HG03025 (cell line): ENCODE results near the gene SEC11C.
A peak's percentile ranks its signal among the peaks of the same experiment; 100 is the strongest.
"Not testable (repeated sequence)": the region's sequence is repeated elsewhere in the genome, so short reads cannot be mapped to it uniquely, and the experiment has no call there.

Experiments used
- ATAC-seq: cut with Tn5 transposase; IDR thresholded peaks from one replicate; pipeline ENCODE4 v1.9.1; 2021; ENCODE audit warnings: mild to moderate bottlenecking, moderate library complexity; ENCODE audit not compliant: unreplicated experiment, low FRiP score

SEC11C gene

GRCh38 chr18:59139615-59140301, at the start of gene SEC11C:
Gene SEC11C, plus strand, starts transcription at chr18:59139884. Its CDS starts 65 bp downstream, at chr18:59139949.
- peak; percentile 81 for ATAC-seq

GRCh38 chr18:59090966-59091603, 48.6 kb upstream of the SEC11C start:
- ATAC-seq, result no peak

GRCh38 chr18:59093668-59094067, 46.0 kb upstream of the SEC11C start:
- no peak for ATAC-seq

GRCh38 chr18:59094569-59094968, 45.1 kb upstream of the SEC11C start:
- no peak for ATAC-seq

- no peak for ATAC-seq
These were observed 43.4 kb upstream of the SEC11C start for GRCh38 chr18:59096098-59096789.

- ATAC-seq, result no peak
These were observed 37.8 kb upstream of the SEC11C start for GRCh38 chr18:59101830-59102414.

GRCh38 chr18:59109375-59109774, 30.3 kb upstream of the SEC11C start:
- ATAC-seq, result no peak

GRCh38 chr18:59114160-59114559, 25.5 kb upstream of the SEC11C start:
- ATAC-seq, result no peak

- ATAC-seq, result no peak
These were observed 15.9 kb upstream of the SEC11C start for GRCh38 chr18:59123588-59124369.

GRCh38 chr18:59124370-59124704, 15.3 kb upstream of the SEC11C start:
- no peak for ATAC-seq

- no peak for ATAC-seq
These were observed 12.6 kb upstream of the SEC11C start for GRCh38 chr18:59127047-59127446.

GRCh38 chr18:59129951-59130703, 9.6 kb upstream of the SEC11C start:
- ATAC-seq, result no peak

GRCh38 chr18:59132810-59133465, 6.7 kb upstream of the SEC11C start:
- ATAC-seq, result no peak

- ATAC-seq, result peak; percentile 77
These were observed 431 bp upstream of the SEC11C start for GRCh38 chr18:59139291-59139614.

- peak; percentile 1 for ATAC-seq
These were observed 710 bp downstream of the SEC11C start for GRCh38 chr18:59140302-59140885.

GRCh38 chr18:59141294-59142068, 1.8 kb downstream of the SEC11C start:
- no peak for ATAC-seq

GRCh38 chr18:59142274-59142673, 2.6 kb downstream of the SEC11C start:
- no peak for ATAC-seq

- not testable (repeated sequence) for ATAC-seq
These were observed 3.2 kb downstream of the SEC11C start for GRCh38 chr18:59142800-59143416.
